Fibroblast of mammary gland (primary cell): Measurements from ENCODE around the gene SLC35A5.

Source experiments
- DNase-seq: peaks from one replicate; pipeline ENCODE4 v3.0.0-alpha.2; 2010; ENCODE audit warnings: low read depth
- H3K4me3 ChIP-seq: 2 replicates; pipeline ENCODE4 v1.5.1; 2011; ENCODE audit warnings: low read depth, mild to moderate bottlenecking, low read length, moderate library complexity; ENCODE audit not compliant: control insufficient read depth
- TF ChIP-seq, protein P1 (sequence below): conservative IDR thresholded peaks from 2 replicates; pipeline ENCODE4 v1.5.1; 2011; ENCODE audit warnings: low read depth, low read length, inconsistent platforms; ENCODE audit not compliant: control insufficient read depth, insufficient read depth

Gene SLC35A5

DNA sequence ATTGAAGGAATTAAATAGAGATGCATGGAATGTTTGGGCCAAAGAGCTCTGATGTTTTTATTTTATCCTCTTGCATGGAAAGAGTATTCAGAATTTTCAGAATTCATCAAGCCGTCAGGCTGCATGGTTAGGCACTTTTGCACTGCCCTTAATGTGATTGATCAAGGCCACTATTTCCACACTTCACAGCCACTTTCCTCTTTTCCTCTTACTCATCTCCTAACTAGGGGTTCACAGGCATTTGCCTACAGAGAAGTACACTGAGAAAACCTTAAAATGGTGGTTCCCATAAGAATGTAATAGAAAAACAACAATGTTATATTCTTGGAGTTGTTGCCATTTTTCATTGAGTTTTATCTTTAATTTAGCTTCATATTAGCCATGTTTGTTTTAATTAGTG, 10.9 kb downstream of the SLC35A5 start:
- no peak for DNase-seq
- TF ChIP-seq, protein P1, sequence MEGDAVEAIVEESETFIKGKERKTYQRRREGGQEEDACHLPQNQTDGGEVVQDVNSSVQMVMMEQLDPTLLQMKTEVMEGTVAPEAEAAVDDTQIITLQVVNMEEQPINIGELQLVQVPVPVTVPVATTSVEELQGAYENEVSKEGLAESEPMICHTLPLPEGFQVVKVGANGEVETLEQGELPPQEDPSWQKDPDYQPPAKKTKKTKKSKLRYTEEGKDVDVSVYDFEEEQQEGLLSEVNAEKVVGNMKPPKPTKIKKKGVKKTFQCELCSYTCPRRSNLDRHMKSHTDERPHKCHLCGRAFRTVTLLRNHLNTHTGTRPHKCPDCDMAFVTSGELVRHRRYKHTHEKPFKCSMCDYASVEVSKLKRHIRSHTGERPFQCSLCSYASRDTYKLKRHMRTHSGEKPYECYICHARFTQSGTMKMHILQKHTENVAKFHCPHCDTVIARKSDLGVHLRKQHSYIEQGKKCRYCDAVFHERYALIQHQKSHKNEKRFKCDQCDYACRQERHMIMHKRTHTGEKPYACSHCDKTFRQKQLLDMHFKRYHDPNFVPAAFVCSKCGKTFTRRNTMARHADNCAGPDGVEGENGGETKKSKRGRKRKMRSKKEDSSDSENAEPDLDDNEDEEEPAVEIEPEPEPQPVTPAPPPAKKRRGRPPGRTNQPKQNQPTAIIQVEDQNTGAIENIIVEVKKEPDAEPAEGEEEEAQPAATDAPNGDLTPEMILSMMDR: no peak

DNA sequence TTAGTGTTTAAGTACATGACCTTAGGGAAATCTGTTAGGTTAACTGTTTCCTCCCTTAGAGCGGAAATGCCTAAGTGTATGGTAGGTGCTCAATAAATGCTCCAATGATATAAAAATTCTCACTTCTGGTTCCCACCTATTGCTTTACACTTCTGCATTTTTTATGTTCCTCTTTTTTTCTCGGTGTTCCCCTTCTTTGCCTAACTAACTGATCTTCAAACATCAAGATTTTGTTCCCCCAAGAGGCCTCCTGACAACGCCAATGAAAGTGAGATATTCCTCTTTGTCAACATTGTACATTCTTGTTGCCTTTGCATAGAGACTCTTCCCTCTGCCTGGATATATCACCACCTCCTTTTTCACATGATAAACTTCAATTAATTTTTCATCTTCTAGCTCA, 17.4 kb downstream of the SLC35A5 start:
- no peak for DNase-seq

More for the DNA sequence above, 10.9 kb downstream of the SLC35A5 start:
- no peak overlapping the region for H3K4me3 ChIP-seq

DNA sequence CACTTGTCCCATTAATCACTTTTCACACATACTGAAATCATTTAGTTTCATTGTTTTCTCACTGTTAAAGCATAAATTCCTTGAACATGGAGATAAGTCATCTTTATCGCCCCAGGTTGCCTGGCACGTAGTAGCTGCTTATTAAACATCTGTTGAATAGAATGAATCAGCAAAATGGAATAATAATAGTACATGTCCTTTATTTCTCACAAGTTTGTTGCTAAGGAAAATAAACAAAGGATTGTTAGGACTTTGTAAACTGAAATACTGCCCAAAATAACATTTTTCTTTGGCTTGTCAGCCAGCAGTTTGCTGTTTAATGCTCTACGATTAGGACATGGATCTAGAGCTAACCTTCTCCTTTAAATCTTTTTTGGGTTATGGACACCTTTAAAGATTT, 17.9 kb downstream of the SLC35A5 start:
- peak; percentile 51 for DNase-seq
- H3K4me3 ChIP-seq: no peak overlapping the region
- TF ChIP-seq, protein P1: no peak

More for the DNA sequence above, 17.4 kb downstream of the SLC35A5 start:
- H3K4me3 ChIP-seq: no peak overlapping the region
- TF ChIP-seq, protein P1: no peak

DNA sequence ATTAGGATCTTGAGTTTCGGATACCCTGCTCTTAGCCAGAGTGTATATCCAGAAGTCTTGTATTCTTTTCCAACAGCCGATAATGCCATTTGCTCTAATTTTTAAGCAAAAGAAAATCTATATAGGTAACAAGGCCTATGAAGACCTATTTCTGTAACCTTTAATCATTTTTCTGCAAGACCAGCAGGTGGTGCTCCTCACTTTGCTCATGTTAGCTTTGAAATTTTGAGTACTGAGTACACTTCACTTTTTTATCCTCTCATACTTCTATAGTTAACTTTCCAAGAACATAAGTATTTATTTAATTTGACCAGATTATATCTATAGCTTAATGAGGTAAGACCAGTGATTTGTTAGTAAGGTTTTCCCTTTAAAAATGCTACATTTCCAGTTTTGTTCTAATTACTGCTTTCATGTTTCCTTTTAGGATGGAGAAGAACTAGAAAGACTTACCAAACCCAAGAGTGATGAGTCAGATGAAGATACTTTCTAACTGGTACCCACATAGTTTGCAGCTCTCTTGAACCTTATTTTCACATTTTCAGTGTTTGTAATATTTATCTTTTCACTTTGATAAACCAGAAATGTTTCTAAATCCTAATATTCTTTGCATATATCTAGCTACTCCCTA, 20.5 kb downstream of the SLC35A5 start:
- DNase-seq: peak; percentile 84
- no peak overlapping the region for H3K4me3 ChIP-seq
- TF ChIP-seq, protein P1: peak; percentile 70

DNA sequence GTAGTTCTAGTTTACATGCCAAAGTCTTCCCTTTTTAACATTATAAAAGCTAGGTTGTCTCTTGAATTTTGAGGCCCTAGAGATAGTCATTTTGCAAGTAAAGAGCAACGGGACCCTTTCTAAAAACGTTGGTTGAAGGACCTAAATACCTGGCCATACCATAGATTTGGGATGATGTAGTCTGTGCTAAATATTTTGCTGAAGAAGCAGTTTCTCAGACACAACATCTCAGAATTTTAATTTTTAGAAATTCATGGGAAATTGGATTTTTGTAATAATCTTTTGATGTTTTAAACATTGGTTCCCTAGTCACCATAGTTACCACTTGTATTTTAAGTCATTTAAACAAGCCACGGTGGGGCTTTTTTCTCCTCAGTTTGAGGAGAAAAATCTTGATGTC, 21.3 kb downstream of the SLC35A5 start:
- no peak for DNase-seq
- TF ChIP-seq, protein P1: no peak
- H3K4me3 ChIP-seq: no peak overlapping the region

DNA sequence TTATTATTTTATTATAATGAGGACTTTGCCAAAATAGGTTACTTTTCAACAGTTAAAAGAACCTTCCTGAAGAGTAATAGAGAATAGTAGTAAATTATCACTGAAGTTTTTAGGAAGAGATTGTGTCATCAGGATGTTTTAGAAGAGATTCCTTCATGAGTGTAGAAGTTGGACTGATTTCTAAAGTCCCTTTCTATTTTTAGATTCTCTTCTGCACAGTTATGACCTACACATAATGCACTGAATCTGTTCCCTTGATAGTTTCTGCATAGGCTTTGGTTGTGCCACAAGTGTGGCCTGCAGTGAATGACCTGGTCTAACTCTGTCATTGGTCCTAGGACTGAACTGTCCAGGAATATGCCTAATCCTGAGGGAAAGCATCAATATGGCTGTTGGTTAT, 23.9 kb downstream of the SLC35A5 start:
- H3K4me3 ChIP-seq: no peak overlapping the region
- TF ChIP-seq, protein P1: no peak
- no peak for DNase-seq

DNA sequence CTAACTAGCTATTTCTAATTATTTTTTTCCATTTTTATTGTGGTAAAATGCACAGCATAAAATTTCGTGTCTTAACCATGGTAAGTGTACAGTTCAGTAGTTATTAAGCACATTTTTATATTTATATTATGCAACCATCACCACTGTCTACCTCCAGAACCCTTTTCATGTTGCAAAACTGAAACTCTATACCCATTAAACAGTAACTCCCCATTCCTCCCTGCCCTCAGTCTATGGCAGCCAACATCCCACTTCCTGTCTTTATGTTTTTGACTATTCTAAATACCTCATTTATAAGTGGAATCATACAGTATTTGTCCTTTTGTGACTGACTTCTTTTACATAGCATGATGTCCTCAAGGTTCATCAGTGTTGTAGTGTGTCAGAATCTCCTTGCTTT, 25.5 kb downstream of the SLC35A5 start:
- TF ChIP-seq, protein P1: no peak
- no peak for DNase-seq
- no peak overlapping the region for H3K4me3 ChIP-seq
